Lower leg skin (tissue), 4 donors: Measurements from ENCODE around the gene ZNF512. TPM values are rescaled to one million over a fixed set of nuclear protein-coding genes. Genes with fewer than 3 reads are reported as not detected.
"Not testable (repeated sequence)": the region's sequence is repeated elsewhere in the genome, so short reads cannot be mapped to it uniquely, and the experiment has no call there.

Experiments used
- DNase-seq, 2 donors: peaks; one replicate each; pipeline ENCODE4 v3.0.0-alpha.2; 2019; ENCODE audit warnings: low spot score in 2 of 2
- H3K4me3 ChIP-seq: fragments of 200-600 bp; sonication (generic); 2 replicates; pipeline ENCODE4 v1.5.1; 2017; ENCODE audit warnings: mild to moderate bottlenecking, low read depth; ENCODE audit not compliant: poor library complexity, severe bottlenecking
- POLR2A ChIP-seq, 2 donors: fragments of 450-650 bp; IDR thresholded peaks; one replicate each; pipeline ENCODE4 v1.6.1; 2016 to 2017; ENCODE audit warnings: antibody characterized with exemption in 2 of 2, mild to moderate bottlenecking in 1 of 2, moderate library complexity in 1 of 2
- WGBS, 2 donors: methylation state at CpG; one replicate each; pipeline ENCODE4 v1.1.5; 2018; 5-methylcytosine and 5-hydroxymethylcytosine counted together
- intact Hi-C: fragments of 100-400 bp; cut with DNase I; formaldehyde crosslinking; loops from one replicate; pipeline ENCODE4 v1.15.0; 2023; ENCODE audit warnings: low total_unique reads
- total RNA-seq, 4 donors: library from RNA; depleted of rRNA; stranded (reverse); fragments of >200 nt; gene quantifications; one replicate each; pipeline ENCODE4 v1.1.0, GENCODE V29; 2016
- TF ChIP-seq, protein P1 (sequence below), 3 donors: fragments of 450-650 bp; IDR thresholded peaks; one replicate each; pipeline ENCODE4 v1.5.1; 2016; ENCODE audit warnings: antibody characterized with exemption in 3 of 3, mild to moderate bottlenecking in 3 of 3, moderate library complexity in 2 of 3

Gene ZNF512, protein sequence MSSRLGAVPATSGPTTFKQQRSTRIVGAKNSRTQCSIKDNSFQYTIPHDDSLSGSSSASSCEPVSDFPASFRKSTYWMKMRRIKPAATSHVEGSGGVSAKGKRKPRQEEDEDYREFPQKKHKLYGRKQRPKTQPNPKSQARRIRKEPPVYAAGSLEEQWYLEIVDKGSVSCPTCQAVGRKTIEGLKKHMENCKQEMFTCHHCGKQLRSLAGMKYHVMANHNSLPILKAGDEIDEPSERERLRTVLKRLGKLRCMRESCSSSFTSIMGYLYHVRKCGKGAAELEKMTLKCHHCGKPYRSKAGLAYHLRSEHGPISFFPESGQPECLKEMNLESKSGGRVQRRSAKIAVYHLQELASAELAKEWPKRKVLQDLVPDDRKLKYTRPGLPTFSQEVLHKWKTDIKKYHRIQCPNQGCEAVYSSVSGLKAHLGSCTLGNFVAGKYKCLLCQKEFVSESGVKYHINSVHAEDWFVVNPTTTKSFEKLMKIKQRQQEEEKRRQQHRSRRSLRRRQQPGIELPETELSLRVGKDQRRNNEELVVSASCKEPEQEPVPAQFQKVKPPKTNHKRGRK
- total RNA-seq: 10 to 100 TPM in 2 of 4 donors, 1 to 10 TPM in 2; 3.5 to 17.6 (median 12.6) TPM

DNA sequence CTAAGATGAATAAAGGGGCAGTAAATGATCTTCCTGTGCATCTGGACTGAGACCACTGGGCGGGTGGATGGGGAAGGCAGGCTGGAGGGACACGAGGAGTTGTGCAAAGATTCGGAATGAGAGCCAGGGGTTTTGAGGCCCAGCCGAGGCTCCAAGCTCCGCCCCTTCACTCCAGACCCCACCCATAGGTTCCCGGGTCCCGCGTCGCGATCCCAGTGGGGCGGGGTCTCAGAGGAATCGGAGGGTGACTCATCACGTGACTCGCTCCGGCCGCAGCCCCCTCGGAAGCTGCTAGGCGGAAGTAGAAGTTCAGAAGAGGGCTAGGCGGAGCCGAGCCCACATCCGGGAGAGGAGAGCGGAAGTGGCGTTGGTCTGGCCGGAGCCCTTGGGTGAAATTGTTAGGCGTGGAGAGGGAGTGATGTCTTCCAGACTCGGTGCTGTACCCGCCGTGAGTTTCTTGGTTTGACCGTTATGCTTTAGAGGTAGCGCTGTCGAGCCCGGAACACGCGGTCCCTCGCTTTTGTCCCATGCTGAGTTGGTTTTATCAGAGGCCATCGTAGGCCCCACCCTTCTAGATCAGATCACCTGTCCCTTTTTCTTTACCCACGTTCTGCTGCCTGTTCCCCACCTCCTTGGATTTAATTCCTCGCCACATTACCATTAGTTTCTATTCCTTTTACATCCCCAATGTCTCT is at the start of gene ZNF512:
Gene ZNF512, plus strand, starts transcription at position 348 of the 695 bp plus-strand sequence. Its CDS starts 71 bp downstream, at position 419.
- no peak for TF ChIP-seq POLR2A (IDR thresholded peaks at IDR 0.05)
- TF ChIP-seq, protein P1, sequence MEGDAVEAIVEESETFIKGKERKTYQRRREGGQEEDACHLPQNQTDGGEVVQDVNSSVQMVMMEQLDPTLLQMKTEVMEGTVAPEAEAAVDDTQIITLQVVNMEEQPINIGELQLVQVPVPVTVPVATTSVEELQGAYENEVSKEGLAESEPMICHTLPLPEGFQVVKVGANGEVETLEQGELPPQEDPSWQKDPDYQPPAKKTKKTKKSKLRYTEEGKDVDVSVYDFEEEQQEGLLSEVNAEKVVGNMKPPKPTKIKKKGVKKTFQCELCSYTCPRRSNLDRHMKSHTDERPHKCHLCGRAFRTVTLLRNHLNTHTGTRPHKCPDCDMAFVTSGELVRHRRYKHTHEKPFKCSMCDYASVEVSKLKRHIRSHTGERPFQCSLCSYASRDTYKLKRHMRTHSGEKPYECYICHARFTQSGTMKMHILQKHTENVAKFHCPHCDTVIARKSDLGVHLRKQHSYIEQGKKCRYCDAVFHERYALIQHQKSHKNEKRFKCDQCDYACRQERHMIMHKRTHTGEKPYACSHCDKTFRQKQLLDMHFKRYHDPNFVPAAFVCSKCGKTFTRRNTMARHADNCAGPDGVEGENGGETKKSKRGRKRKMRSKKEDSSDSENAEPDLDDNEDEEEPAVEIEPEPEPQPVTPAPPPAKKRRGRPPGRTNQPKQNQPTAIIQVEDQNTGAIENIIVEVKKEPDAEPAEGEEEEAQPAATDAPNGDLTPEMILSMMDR (IDR thresholded peaks at IDR 0.05): no peak
- peak within 1 kb of the TSS; percentile 75 for H3K4me3 ChIP-seq
- peak; percentile 86 to 98 for DNase-seq
- 2% methylated on average over 23 to 38 of the region's 38 CpGs for whole genome bisulfite sequencing, 2 donors
- intact Hi-C loops: no loop called here

DNA sequence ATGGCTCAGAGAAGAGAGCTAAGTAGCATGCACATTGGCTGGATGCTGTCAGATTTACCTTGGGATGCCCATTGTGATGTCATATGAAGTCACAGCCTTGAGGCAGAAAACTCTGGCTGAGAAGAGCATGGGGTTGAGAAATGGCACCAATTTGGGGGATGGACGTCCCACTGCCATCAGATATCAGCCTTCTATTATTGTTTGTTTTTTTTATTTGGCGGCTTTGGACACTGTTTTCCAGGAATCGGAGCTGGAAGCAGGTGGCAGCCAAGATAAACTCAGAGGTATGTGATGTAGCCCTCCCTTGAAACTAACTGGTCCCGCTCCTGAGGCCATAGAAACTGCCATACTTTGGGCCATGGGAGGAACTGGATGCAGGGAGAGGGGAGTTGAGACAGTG is 45.6 kb upstream of the ZNF512 start:
- 72 to 82% methylated on average over 4 of the region's 4 CpGs for whole genome bisulfite sequencing, 2 donors
- H3K4me3 ChIP-seq: no peak overlapping the region
- no peak for TF ChIP-seq POLR2A (IDR thresholded peaks at IDR 0.05)
- TF ChIP-seq, protein P1 (IDR thresholded peaks at IDR 0.05): no peak
- no peak for DNase-seq
- intact Hi-C loops: no loop called here

DNA sequence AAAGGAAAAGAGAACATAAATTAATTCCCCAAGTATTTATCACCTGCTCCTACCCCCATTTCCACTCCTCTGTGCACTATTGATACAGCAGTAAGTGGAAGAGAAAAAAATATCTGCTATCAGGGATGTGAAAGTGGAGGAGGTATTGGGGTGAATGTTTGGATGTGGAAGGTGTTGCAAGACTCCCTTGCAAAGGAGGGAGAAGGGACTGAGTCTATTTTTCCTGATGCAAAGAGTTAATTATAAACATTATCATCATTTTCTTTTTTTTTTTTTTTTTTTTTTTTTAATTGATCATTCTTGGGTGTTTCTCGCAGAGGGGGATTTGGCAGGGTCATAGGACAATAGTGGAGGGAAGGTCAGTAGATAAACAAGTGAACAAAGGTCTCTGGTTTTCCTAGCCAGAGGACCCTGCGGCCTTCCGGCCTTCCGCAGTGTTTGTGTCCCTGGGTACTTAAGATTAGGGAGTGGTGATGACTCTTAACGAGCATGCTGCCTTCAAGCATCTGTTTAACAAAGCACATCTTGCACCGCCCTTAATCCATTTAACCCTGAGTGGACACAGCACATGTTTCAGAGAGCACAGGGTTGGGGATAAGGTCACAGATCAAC is 43.9 kb upstream of the ZNF512 start:
- intact Hi-C loops: not testable (repeated sequence)
- WGBS, 2 donors: 0 to 59% methylated on average over 1 to 6 of the region's 6 CpGs

DNA sequence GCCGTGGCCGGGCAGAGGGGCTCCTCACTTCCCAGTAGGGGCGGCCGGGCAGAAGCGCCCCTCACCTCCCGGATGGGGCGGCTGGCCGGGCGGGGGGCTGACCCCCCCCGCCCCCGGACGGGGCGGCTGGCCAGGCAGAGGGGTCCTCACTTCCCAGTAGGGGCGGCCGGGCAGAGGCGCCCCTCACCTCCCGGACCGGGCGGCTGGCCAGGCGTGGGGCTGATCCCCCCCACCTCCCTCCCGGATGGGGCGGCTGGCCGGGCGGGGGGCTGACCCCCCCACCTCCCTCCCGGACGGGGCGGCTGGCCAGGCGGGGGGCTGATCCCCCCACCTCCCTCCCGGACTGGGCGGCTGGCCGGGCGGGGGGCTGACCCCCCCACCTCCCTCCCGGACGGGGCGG is 43.2 kb upstream of the ZNF512 start:
- intact Hi-C loops, DNase-seq, H3K4me3 ChIP-seq: not testable (repeated sequence)
- 100% methylated on average over 2 of the region's 35 CpGs; no CpG with 5 or more reads in 1 of the 2 donors for WGBS, 2 donors

More for the DNA sequence above, 43.9 kb upstream of the ZNF512 start:
- not testable (repeated sequence) for H3K4me3 ChIP-seq, DNase-seq

DNA sequence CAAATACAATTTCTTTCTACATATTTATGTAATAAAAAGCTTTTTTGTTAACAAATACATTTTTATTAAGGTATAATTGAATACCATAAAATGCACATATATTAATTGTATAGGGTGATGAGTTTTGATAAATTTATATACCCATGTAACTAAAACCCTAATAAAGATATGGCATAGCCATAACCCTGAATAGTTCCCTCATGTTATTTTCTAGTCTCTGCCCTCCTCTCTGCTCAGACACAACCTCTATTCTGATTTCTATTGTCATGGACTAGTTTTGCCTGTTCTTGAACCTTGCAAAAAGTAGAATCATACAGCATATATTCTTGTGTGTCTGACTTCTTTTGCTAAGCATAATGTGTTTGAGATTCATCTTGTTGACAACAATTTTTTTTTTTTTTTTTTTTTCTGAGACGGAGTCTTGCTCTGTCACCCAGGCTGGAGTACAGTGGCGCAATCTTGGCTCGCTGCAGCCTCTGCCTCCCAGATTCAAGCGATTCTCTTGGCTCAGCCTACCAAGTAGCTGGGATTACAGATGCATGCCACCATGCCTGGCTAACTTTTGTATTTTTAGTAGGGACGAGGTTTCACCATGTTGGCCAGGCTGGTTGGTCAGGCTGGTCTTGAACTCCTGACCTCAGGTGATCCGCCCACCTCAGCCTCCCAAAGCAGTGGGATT is 38.6 kb upstream of the ZNF512 start:
- TF ChIP-seq POLR2A (IDR thresholded peaks at IDR 0.05): no peak
- TF ChIP-seq, protein P1 (IDR thresholded peaks at IDR 0.05): no peak
- WGBS, 2 donors: 80 to 82% methylated on average over 6 of the region's 6 CpGs
- intact Hi-C loops: no loop called here
- H3K4me3 ChIP-seq: no peak overlapping the region
- no peak for DNase-seq

DNA sequence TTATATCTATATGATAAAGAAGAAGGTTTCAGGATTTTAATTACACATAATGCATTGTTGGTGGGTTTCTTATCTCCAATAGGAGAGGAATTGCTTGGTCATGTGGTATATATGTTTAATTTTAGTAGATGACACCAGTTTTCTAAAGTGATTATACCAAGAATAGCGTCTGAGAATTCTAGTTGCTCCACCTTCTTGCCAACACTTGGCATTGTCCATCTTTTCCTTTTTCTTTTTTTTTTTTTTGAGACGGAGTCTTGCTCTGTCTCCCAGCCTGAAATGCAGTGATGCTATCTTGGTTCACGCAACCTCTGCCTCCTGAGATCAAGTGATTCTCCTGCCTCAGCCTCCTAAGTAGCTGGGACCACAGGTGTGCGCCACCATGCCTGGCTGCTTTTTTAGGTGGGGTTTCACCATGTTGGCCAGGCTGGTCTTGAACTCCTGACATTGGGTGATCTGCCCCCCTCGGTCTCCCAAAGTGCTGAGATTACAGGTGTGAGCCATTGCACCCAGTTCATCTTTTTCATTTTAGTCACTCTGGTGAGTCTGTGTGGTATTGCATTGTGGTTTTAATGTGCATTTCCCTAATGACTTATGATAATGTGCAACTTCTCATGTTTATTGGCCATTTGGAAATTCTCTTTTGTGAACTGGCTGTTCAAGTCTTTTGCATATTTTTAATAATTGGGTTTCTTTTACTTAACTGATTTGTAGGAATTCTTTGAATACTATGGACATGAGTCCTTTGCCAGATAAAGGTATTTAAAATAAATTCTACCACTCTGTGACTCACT is 37.3 kb upstream of the ZNF512 start:
- H3K4me3 ChIP-seq: no peak overlapping the region
- 79 to 90% methylated on average over 5 of the region's 5 CpGs for WGBS, 2 donors
- DNase-seq: no peak
- no peak for TF ChIP-seq POLR2A (IDR thresholded peaks at IDR 0.05)
- TF ChIP-seq, protein P1 (IDR thresholded peaks at IDR 0.05): no peak
- intact Hi-C loops: no loop called here
